ENCODE data around the gene COL9A3. TPM values are rescaled to one million over a fixed set of nuclear protein-coding genes. Genes with fewer than 3 reads are reported as not detected.

Gene COL9A3
- total RNA-seq, 2 donors from 2014 or later: 0.54 to 3.1 TPM

DNA sequence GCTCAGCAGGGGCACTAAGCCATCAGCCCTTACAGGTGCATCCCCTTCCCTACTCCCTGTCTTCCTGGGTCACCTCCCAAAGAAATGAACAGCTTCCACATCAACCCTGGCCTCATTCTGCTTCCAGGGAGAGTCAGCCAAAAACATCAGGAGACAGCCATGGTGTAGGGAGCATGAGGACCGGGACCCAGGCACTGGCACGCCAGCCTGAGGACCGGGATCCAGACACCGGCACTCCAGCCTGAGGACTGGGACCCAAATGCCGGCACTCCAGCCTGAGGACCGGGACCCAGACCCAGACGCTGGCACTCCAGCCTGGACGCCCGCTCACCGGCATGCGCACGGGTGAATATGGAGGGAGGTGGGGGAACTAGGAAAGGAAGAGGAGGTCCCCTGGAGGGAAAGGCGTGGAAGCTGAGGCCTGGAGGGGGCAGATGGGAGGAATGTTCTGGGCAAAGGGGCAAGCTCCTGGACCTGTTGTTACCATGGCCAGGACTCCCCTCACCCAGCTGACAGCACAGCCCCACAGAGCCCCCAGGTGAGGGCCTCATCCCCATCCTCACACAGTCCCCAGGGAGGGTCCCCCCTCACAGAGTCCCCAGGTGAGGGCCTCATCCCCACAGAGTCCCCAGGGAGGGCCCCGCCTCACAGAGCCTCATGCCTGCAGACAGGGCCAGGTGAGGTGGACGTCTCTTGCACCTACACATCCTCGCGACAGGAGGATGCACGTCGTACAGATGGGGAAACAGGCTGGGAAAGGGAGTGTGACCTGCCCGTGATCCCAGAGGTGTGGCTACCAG lies 46.5 kb upstream of the COL9A3 start:
- Histone ChIP-seq H3K36me3 (no peaks in the 10 kb centered on the region), H3K9me3 (no peaks in the 10 kb centered on the region), H3K4me3 (no peak overlapping the region), H3K4me1 (ENCODE audit: control insufficient read depth in 1 of 2, low read depth in 2 of 2) (peaks cover 8 to 18% of the 10 kb centered on the region in 2 donors), H3K27ac (no peak overlapping the region), H3K27me3 (replicated peaks; ENCODE audit: insufficient read depth) (no peaks in the 10 kb centered on the region)
- ATAC-seq (ENCODE audit: insufficient number of reproducible peaks, low FRiP score, low read depth) (no peak), DNase-seq (ENCODE audit: low spot score) (no peak)
- TF ChIP-seq, protein P1, sequence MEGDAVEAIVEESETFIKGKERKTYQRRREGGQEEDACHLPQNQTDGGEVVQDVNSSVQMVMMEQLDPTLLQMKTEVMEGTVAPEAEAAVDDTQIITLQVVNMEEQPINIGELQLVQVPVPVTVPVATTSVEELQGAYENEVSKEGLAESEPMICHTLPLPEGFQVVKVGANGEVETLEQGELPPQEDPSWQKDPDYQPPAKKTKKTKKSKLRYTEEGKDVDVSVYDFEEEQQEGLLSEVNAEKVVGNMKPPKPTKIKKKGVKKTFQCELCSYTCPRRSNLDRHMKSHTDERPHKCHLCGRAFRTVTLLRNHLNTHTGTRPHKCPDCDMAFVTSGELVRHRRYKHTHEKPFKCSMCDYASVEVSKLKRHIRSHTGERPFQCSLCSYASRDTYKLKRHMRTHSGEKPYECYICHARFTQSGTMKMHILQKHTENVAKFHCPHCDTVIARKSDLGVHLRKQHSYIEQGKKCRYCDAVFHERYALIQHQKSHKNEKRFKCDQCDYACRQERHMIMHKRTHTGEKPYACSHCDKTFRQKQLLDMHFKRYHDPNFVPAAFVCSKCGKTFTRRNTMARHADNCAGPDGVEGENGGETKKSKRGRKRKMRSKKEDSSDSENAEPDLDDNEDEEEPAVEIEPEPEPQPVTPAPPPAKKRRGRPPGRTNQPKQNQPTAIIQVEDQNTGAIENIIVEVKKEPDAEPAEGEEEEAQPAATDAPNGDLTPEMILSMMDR (IDR thresholded peaks at IDR 0.05): no peak

DNA sequence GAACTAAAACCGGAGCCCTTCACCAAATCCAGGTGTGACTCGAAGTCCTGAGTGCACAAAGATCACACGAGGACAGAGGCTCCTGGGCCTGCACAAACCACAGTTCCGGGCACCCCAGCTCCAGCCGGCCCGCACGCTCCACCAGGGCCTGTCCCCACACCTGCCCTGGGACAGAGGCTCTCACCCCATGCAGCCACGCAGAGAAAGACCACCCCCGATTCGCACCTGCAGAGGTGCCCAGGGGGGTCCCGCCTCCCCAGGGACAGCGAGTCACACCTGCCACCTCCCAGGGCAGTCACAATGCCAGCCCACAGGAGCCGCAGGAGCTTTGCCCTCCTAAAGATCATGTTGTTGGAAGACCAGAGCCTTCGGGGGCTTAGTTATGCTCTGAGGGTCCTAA lies 45.9 kb upstream of the COL9A3 start:
- H3K27ac ChIP-seq: no peak overlapping the region
- H3K4me1 ChIP-seq (ENCODE audit: control insufficient read depth in 1 of 2, low read depth in 2 of 2): peaks cover 8 to 18% of the 10 kb centered on the region in 2 donors
- DNase-seq (ENCODE audit: low spot score) (no peak), ATAC-seq (ENCODE audit: insufficient number of reproducible peaks, low FRiP score, low read depth) (no peak)
- H3K4me3 ChIP-seq: no peak overlapping the region
- H3K27me3 ChIP-seq (replicated peaks; ENCODE audit: insufficient read depth): no peaks in the 10 kb centered on the region
- TF ChIP-seq, protein P1 (IDR thresholded peaks at IDR 0.05): no peak
- no peaks in the 10 kb centered on the region for H3K9me3 ChIP-seq
- no peaks in the 10 kb centered on the region for H3K36me3 ChIP-seq

DNA sequence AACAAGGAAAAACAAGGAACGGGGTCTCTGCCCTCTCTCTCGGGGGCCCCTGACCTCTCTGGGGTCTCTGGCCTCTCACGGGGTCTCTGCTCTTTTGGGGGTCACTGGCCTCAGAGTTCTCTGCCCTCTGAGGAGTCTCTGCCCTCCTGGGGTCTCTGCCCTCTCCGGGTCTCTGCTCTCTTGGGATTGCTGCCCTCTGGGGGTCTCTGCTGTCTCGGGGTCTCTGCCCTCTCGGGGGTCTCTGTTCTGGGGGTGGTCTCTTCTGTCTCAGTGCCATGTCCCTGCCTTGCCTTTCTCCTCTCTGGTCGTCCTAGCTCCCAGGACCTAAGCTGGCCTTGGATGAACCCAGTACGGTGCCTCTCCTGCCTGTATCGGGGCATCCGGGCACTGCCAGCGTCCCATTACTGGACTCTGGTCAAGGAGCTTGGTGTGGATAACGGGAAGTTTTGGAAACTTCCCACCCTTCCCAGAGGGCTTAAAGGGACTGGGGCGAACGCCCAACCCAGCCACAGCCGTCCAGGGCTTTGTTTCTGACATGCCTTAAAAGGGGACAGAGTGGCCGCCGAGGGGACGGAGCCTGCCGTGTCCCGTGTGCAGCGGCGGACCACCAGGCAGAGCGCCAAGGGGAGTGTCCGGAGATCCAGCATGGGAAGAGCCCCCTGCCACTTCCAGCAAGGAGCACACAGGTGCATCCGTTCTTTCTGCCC lies 45.3 kb upstream of the COL9A3 start:
- ATAC-seq (ENCODE audit: insufficient number of reproducible peaks, low FRiP score, low read depth): no peak
- no peak for DNase-seq (ENCODE audit: low spot score)
- TF ChIP-seq, protein P1 (IDR thresholded peaks at IDR 0.05): no peak
- Histone ChIP-seq H3K9me3 (no peaks in the 10 kb centered on the region), H3K4me1 (ENCODE audit: control insufficient read depth in 1 of 2, low read depth in 2 of 2) (peaks cover 8 to 18% of the 10 kb centered on the region in 2 donors), H3K36me3 (no peaks in the 10 kb centered on the region), H3K27ac (no peak overlapping the region), H3K4me3 (no peak overlapping the region), H3K27me3 (replicated peaks; ENCODE audit: insufficient read depth) (no peaks in the 10 kb centered on the region)

DNA sequence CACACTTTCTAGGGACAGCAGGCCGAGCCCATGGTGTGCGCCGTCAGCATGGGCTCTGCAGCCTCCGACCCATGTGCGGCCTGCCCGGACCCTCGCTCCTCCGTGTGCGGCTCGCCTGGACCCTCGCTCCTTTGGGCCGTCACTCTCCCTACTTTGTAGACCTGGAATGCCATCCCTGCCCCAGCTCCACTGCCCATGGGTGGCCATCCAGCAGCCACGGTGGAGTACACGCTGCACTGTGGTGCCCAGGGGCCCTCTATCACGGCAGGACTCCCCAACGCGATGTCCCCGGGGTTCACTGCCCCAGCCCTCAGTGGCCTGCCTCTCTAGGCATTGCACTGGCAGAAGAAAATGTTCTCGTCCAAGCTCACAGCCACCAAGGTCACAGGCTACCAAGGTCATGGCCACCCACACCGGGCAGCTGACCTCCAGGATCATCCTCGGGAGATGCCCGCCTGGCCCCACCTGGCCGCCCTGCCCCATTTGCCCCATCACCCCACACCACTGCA lies 44.7 kb upstream of the COL9A3 start:
- Histone ChIP-seq H3K4me3 (no peak overlapping the region), H3K27ac (no peak overlapping the region), H3K4me1 (ENCODE audit: control insufficient read depth in 1 of 2, low read depth in 2 of 2) (peaks cover 8 to 18% of the 10 kb centered on the region in 2 donors), H3K27me3 (replicated peaks; ENCODE audit: insufficient read depth) (no peaks in the 10 kb centered on the region), H3K36me3 (no peaks in the 10 kb centered on the region), H3K9me3 (no peaks in the 10 kb centered on the region)
- ATAC-seq (ENCODE audit: insufficient number of reproducible peaks, low FRiP score, low read depth) (no peak), DNase-seq (ENCODE audit: low spot score) (no peak)
- TF ChIP-seq, protein P1 (IDR thresholded peaks at IDR 0.05): no peak

DNA sequence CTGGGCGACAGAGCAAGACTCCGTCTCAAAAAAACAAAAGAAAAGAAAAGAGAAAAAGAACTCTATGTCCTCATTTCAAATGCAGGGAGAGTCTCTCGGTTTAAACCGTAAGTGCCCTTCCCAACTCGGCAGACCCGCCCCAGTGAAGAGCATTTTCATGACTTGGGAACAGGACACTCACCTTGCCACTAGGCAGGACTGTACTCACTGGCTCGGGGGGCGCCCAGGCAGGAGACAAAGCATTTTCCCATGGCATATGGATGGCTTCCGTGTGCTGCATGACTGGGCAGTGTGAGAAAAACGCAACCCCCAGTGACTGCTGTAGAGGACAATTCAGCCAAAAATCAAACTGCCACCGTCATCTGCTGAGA lies 44.2 kb upstream of the COL9A3 start:
- TF ChIP-seq, protein P1 (IDR thresholded peaks at IDR 0.05): no peak

More for the DNA sequence above, 44.2 kb upstream of the COL9A3 start:
- Histone ChIP-seq H3K4me3 (no peak overlapping the region), H3K4me1 (ENCODE audit: control insufficient read depth in 1 of 2, low read depth in 2 of 2) (peaks cover 8 to 18% of the 10 kb centered on the region in 2 donors), H3K36me3 (no peaks in the 10 kb centered on the region), H3K27ac (no peak overlapping the region), H3K27me3 (replicated peaks; ENCODE audit: insufficient read depth) (no peaks in the 10 kb centered on the region), H3K9me3 (no peaks in the 10 kb centered on the region)
- ATAC-seq (ENCODE audit: insufficient number of reproducible peaks, low FRiP score, low read depth) (no peak), DNase-seq (ENCODE audit: low spot score) (no peak)
